C4-2B (cell line): ENCODE results near the gene INSRR.

Experiments used
- CTCF ChIP-seq: fragments of 450-650 bp; conservative IDR thresholded peaks from 2 replicates; pipeline ENCODE4 v1.5.1; 2017; ENCODE audit warnings: mild to moderate bottlenecking
- ZFX ChIP-seq: fragments of 450-650 bp; IDR thresholded peaks from 2 replicates; pipeline ENCODE4 v1.6.1; 2017

DNA sequence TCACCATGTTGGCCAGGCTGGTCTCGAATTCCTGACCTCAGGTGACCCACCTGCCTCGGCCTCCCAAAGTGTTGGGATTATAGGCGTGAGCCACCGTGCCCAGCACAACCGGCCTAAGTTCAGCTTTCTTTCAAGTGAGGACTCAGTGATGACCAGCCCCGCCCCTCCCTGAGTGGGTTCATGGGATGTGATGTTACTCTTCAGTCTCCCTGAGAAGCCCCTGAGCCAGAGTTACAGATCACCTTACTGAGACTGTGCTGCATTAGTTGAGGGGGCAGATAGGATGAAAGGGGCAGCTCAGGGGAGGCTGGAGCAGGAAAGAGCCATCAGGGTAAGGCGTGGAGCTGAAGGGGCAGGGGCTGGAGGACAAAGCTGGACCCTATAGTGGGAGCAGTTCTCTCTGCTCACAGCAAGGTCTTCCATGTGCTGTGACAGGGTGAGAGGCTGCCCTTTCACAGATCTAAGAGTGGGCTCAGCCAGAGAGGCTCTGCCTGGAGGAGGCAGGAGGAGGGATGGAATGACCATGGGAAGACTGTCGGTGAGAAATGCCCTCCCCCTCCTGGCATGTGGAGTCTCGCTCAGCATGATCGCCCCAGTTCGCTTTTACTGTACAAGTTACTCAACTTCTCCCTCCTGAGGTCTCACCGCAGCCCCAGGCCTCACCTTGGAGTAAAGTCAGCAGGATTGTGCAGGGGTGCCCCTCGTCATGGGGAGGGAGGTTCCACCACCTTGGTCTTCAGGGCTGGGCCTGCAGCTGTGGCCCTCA, 55.6 kb downstream of the INSRR start:
- TF ChIP-seq CTCF (no peak), ZFX (no peak)
